DND-41 (cell line): ENCODE data around the gene BOD1L1.

Experiments
- ATAC-seq: fragments of 200-7000 bp; cut with Tn5 transposase; 3 replicates; pipeline ENCODE4 v1.9.1; 2021; ENCODE audit warnings: low read depth; ENCODE audit not compliant: insufficient read depth
- DNase-seq: peaks from one replicate; pipeline ENCODE4 v3.0.0-alpha.2; 2020
- H2AFZ ChIP-seq: 2 replicates; pipeline ENCODE4 v1.6.0; 2012; ENCODE audit warnings: low read depth, low read length
- H3K27ac ChIP-seq: 2 replicates; pipeline ENCODE4 v1.5.1; 2012; ENCODE audit warnings: low read length, inconsistent platforms
- H3K27me3 ChIP-seq: fragments of 200-600 bp; sonication (generic); 2 replicates; pipeline ENCODE4 v1.6.0; 2012; ENCODE audit warnings: low read length, mild to moderate bottlenecking, inconsistent platforms; ENCODE audit not compliant: insufficient read depth, poor library complexity
- H3K36me3 ChIP-seq: 2 replicates; pipeline ENCODE4 v1.5.1; 2012; ENCODE audit warnings: low read length, inconsistent platforms; ENCODE audit not compliant: insufficient read depth
- H3K4me1 ChIP-seq: 2 replicates; pipeline ENCODE4 v1.5.1; 2012; ENCODE audit warnings: mild to moderate bottlenecking, low read length; ENCODE audit not compliant: insufficient read depth
- H3K4me2 ChIP-seq: 2 replicates; pipeline ENCODE4 v1.6.0; 2012; ENCODE audit warnings: mild to moderate bottlenecking, moderate library complexity, low read length, inconsistent platforms; ENCODE audit not compliant: insufficient read depth
- H3K4me3 ChIP-seq, 2 experiments: fragments of 200-600 bp in 1 of 2; shearing (Covaris generic) in 1 of 2; 2 replicates each; pipeline ENCODE4 v1.5.1; 2012 to 2016; ENCODE audit warnings: inconsistent platforms in 2 of 2, low read length in 2 of 2, mild to moderate bottlenecking in 2 of 2, low read depth in 1 of 2, moderate library complexity in 1 of 2
- H3K79me2 ChIP-seq: 2 replicates; pipeline ENCODE4 v1.6.0; 2012; ENCODE audit warnings: low read length, inconsistent platforms; ENCODE audit not compliant: insufficient read depth
- H3K9ac ChIP-seq: 2 replicates; pipeline ENCODE4 v1.6.0; 2012; ENCODE audit warnings: low read depth, mild to moderate bottlenecking, inconsistent platforms, low read length, moderate library complexity
- H3K9me3 ChIP-seq: 2 replicates; pipeline ENCODE4 v1.5.1; 2012; ENCODE audit warnings: low read length, moderate library complexity, mild to moderate bottlenecking, inconsistent platforms; ENCODE audit not compliant: insufficient read depth, severe bottlenecking
- H4K20me1 ChIP-seq: 2 replicates; pipeline ENCODE4 v1.6.0; 2012; ENCODE audit warnings: low read length; ENCODE audit not compliant: insufficient read depth
- CTCF ChIP-seq: IDR thresholded peaks from 2 replicates; pipeline ENCODE4 v1.5.1; 2012; ENCODE audit warnings: borderline replicate concordance, low read length, moderate library complexity, mild to moderate bottlenecking; ENCODE audit not compliant: poor library complexity, severe bottlenecking; ENCODE audit errors: extremely low read depth
- EZH2 ChIP-seq: IDR thresholded peaks from 3 replicates; pipeline ENCODE4 v1.6.1; 2012; ENCODE audit warnings: borderline replicate concordance, low read depth, mild to moderate bottlenecking, moderate library complexity, low read length, inconsistent platforms; ENCODE audit not compliant: severe bottlenecking

The BOD1L1 gene

GRCh38 chr4:13527192-13527980 is 100.1 kb downstream of the BOD1L1 start:
- Histone ChIP-seq H3K27ac (no peak overlapping the region), H4K20me1 (no peaks in the 10 kb centered on the region), H3K4me3 (no peak overlapping the region), H3K27me3 (no peaks in the 10 kb centered on the region), H3K9me3 (no peaks in the 10 kb centered on the region), H3K4me2 (no peak overlapping the region), H3K79me2 (no peaks in the 10 kb centered on the region), H3K36me3 (no peaks in the 10 kb centered on the region), H3K9ac (no peak overlapping the region), H2AFZ (no peak overlapping the region), H3K4me1 (no peaks in the 10 kb centered on the region)
- DNase-seq (no peak), ATAC-seq (no peak)
- TF ChIP-seq EZH2 (no peak), CTCF (no peak)

- H3K4me1 ChIP-seq = no peaks in the 10 kb centered on the region
- no peaks in the 10 kb centered on the region for H3K27me3 ChIP-seq
- H3K36me3 ChIP-seq = no peaks in the 10 kb centered on the region
- TF ChIP-seq CTCF = no peak
- TF ChIP-seq EZH2 = no peak
- H3K9me3 ChIP-seq = no peaks in the 10 kb centered on the region
- no peak overlapping the region for H2AFZ ChIP-seq
- H3K4me2 ChIP-seq = no peak overlapping the region
- H3K4me3 ChIP-seq = no peak overlapping the region
- H3K79me2 ChIP-seq = no peaks in the 10 kb centered on the region
- ATAC-seq (no peak), DNase-seq (no peak)
- no peak overlapping the region for H3K9ac ChIP-seq
- no peak overlapping the region for H3K27ac ChIP-seq
- H4K20me1 ChIP-seq = no peaks in the 10 kb centered on the region
Observed at GRCh38 chr4:13526658-13527057, 100.9 kb downstream of the BOD1L1 start.

- DNase-seq = no peak
- Histone ChIP-seq H3K27ac (no peak overlapping the region), H4K20me1 (no peaks in the 10 kb centered on the region), H3K4me1 (no peaks in the 10 kb centered on the region), H3K36me3 (no peaks in the 10 kb centered on the region), H3K79me2 (no peaks in the 10 kb centered on the region), H3K4me2 (no peak overlapping the region), H3K9ac (no peak overlapping the region), H3K9me3 (no peaks in the 10 kb centered on the region), H3K27me3 (no peaks in the 10 kb centered on the region), H2AFZ (no peak overlapping the region), H3K4me3 (no peak overlapping the region)
- no peak for ATAC-seq
- TF ChIP-seq CTCF (no peak), EZH2 (no peak)
Observed at GRCh38 chr4:13525606-13526281, 101.8 kb downstream of the BOD1L1 start.
